VCaP (cell line): ENCODE results near the gene UBE2M.
A peak's percentile ranks its signal among the peaks of the same experiment; 100 is the strongest.
"Not testable (repeated sequence)": the region's sequence is repeated elsewhere in the genome, so short reads cannot be mapped to it uniquely, and the experiment has no call there.

Experiments
- H3K27ac ChIP-seq: fragments of 450-650 bp; 2 replicates; pipeline ENCODE4 v1.5.1; 2017
- TF ChIP-seq, protein P1 (sequence below): fragments of 450-650 bp; conservative IDR thresholded peaks from 2 replicates; pipeline ENCODE4 v1.5.1; 2017; ENCODE audit warnings: mild to moderate bottlenecking, moderate library complexity

Gene UBE2M

DNA sequence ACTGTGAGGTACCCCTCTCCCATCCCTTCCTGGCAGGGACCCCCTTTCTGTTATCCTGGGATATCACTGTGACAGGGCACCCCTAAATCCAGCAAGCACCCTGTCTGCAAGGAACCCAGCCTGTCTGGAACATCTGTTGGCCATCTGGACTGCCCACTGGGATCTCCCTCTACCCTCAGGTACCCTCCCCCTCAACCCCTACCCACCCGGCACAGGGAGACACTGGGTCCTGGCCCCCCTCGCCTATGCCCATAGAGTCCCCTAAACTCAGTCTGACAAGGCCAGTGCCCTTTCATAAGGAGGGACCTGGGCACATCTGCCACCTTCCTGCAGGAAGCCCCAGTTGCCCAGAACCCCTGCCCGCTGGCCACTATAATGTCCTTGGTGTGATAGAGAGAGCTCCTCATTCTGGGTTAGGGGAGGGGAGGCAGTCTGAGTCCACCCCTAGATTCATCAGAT is 43.8 kb downstream of the UBE2M start:
- H3K27ac ChIP-seq = peak overlapping the region; percentile 91
- TF ChIP-seq, protein P1, sequence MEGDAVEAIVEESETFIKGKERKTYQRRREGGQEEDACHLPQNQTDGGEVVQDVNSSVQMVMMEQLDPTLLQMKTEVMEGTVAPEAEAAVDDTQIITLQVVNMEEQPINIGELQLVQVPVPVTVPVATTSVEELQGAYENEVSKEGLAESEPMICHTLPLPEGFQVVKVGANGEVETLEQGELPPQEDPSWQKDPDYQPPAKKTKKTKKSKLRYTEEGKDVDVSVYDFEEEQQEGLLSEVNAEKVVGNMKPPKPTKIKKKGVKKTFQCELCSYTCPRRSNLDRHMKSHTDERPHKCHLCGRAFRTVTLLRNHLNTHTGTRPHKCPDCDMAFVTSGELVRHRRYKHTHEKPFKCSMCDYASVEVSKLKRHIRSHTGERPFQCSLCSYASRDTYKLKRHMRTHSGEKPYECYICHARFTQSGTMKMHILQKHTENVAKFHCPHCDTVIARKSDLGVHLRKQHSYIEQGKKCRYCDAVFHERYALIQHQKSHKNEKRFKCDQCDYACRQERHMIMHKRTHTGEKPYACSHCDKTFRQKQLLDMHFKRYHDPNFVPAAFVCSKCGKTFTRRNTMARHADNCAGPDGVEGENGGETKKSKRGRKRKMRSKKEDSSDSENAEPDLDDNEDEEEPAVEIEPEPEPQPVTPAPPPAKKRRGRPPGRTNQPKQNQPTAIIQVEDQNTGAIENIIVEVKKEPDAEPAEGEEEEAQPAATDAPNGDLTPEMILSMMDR = no peak

DNA sequence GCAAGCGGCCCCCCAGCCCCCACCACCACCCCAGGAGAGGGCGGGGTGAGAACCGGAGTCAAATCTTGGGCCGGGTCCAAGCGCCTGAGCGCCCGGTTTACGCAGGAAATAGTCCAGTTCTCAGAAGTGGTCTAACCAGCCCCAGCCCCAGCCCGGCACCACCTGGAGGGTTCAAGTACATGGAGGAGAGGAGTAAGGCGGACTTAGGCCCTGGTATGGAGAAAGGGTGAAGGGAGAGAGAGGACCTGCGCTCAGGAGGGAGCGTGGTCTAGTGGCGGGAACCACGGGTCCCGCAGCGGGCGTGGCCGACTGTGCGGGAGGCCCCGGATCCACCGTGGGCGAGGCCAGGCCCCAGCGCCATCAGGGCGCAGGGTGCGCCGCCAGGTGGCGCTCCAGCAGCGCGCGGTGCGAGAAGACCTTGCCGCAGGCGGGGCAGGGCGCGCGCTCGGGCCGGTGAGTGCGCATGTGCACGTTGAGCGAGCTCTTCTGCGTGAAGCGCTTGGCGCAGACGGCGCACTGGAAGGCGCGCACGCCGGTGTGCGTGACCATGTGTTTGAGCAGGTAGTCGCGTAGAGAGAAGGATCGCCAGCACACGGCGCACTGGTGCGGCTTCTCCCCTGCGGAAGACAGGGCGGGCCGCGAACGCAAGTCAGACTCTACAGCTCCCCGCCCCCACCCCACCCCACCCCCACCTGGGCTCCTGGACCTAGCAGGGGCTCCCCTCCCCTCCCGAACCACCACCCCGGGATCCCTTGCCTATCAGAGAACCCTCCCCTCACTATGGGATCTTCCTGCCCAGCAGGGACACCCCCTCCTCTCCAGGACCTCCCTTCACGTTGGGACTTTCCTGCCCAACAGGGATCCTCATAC is 44.5 kb downstream of the UBE2M start:
- TF ChIP-seq, protein P1 = peak; percentile 99
- H3K27ac ChIP-seq = peak overlapping the region; percentile 91

DNA sequence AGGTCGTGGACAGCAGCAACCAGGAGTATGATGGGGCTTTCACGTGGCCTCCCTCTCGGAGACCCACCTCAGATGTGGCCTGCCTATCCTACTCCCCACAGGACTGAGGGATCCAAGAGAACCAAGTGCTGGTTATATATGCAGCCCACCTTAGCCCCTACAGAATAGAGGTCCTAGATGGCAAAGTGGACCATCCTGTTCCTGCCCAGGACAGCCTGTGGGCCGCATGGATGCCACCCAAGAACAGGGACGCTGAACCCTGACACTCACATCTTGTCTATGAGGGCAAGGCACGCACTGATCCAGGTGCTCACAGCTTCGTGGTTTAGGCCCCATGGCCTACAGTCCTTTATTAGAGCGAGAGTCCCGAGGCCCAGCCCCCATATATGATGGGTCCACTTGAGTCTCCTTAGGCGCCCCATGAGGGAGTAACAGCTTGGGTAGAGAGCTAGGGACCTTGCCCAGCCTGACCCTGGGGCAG is 45.2 kb downstream of the UBE2M start:
- TF ChIP-seq, protein P1 = no peak
- peak overlapping the region; percentile 91 for H3K27ac ChIP-seq

DNA sequence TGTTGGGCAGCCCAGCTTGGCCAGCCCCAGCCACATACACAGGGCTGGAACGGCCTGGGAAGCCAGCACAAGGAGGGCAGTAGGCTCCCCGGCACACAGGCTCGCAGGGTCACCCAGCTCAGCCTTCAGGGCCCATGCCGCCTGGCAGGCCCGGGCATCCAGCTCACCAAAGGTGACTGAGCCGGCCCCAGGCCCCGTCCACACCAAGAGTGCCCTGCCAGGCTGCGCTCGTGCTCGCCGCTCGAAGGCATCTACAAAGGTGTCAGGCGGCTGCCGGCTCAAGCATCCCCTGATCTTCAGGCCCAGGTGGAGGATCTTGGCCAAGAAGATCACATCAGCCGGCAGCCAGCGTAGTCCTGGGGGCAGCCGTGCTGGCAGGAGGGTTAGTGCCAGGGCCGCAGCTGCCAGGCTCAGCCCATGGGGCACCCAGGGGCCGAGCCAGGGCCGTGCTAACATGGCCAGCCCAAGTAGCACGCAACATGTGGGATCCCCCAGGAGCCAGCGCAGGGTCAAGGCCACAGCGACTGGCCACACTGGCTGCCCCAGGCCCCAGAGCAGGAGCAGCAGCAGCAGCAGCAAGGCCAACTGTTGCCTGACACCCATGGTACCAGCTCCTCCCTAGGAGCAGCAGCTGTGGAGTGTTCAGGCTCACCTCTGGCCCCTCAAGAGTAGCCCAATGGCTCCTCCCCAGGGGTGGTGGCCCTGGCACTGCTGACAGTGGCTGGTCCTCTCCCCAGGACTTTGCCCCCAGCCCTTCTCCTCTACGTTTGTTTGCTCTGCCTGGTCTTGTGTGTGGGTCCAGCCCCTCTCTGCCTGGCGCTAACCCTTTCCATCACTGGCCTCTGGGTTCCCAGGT is 46.8 kb downstream of the UBE2M start, which contains the start of gene SLC27A5:
TSS of gene SLC27A5 (minus strand) at position 640 of the 856 bp plus-strand sequence. CDS start at position 603, 37 bp downstream.
- TF ChIP-seq, protein P1 = no peak
- H3K27ac ChIP-seq = peak within 1 kb of the TSS; percentile 91; the same call in 1 of the 2 replicates

DNA sequence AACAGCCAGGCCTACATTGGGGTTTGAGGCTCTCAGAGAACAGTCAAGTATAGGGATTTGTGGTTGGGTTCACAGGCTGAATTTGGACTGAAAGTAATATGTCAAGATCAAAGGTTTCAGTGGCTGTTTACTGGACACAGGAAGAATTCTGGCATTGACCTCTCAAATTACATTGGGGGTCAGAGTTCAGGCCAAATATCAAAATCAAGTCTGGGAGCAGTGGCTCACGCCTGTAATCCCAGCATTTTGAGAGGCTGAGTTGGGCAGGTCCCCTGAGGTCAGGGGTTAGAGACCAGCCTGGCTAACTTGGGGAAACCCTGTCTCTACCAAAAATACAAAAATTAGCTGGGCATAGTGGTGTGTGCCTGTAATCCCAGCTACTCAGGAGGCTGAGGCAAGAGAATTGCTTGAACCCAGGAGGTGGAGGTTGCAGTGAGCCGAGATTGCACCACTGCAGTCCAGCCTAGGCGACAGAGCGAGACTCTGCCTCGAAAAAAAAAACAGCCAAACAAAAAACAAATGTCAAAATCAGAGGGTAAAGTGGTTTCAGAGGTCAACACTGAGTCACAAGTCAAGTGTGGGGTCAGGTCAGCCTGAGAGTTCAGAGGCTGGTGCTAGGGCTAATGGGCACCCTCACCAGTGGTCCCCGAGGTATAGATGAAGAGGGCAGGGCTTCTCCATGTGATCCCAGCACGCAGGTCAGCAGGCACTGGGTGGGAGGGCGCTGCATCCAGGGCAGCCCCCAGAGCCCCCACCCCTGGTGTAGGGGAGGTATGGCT is 48.1 kb downstream of the UBE2M start:
- TF ChIP-seq, protein P1 = no peak

DNA sequence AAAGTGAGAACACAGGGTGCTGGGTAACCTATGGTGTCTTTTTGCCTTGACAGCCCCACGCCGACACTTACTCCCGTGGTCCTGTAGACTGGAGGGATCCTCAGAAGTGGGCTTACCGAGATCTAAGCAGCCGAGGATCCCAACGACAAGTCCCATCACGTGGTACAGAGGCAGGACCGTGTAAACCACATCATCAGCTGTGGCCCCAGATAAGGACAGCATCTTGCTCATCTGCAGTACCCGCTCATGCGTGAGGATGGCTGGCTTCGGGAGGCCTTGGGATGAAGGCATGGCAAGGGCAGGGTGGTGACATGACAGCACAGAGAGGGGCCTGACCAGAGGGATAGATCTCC is 48.7 kb downstream of the UBE2M start:
- no peak overlapping the region for H3K27ac ChIP-seq
- TF ChIP-seq, protein P1 = no peak

More for the DNA sequence above, 48.1 kb downstream of the UBE2M start:
- no peak overlapping the region for H3K27ac ChIP-seq

DNA sequence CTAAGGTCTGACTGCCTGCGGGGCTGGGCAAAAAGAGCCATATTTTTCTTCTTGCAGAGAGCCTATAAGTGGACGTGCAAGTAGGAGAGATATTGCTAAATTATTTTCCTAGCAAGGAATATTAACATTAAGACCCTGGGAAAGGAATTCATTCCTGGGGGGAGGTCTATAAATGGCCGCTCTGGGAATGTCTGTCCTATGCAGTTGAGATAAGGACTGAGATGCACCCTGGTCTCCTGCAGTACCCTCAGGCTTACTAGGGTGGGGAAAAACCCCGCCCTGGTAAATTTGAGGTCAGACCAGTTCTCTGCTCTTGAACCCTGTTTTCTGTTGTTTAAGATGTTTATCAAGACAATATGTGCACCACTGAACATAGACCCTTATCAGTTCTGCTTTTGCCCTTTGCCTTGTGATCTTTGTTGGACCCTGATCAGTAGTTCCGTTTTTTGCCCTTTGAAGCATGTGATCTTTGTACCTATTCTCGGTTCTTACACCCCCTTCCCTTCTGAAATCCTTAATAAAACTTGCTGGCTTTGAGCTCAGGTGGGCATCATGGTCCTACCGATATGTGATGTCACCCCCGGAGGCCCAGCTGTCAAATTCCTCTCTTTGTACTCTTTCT is 50.7 kb downstream of the UBE2M start:
- H3K27ac ChIP-seq = not testable (repeated sequence)
